C4-2B (cell line): ENCODE data around the gene ENTPD6.

Experiments
- H3K27ac ChIP-seq: fragments of 450-650 bp; 2 replicates; pipeline ENCODE4 v1.5.1; 2017
- CTCF ChIP-seq: fragments of 450-650 bp; conservative IDR thresholded peaks from 2 replicates; pipeline ENCODE4 v1.5.1; 2017; ENCODE audit warnings: mild to moderate bottlenecking
- ZFX ChIP-seq: fragments of 450-650 bp; IDR thresholded peaks from 2 replicates; pipeline ENCODE4 v1.6.1; 2017

The ENTPD6 gene

DNA sequence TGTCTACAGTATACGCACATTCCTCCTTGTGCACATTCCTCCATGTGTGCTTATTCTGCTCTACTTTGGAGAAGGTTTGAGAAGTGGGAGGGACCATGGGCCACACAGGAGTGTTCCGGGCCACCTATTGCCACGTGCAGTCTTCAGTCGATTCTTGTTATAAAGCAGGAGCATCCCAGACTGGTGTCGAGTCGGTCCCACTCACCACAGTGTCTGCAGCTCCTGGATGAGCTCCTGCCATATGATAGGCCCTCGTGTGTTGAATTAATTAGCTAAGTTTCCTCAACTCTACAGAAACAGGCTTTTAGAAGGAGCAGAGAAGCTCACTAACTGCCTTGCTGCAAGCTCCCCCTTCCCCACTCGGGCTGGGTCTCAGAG is 22.6 kb downstream of the ENTPD6 start:
- no peak for TF ChIP-seq CTCF
- no peak for TF ChIP-seq ZFX
- H3K27ac ChIP-seq: no peak overlapping the region

DNA sequence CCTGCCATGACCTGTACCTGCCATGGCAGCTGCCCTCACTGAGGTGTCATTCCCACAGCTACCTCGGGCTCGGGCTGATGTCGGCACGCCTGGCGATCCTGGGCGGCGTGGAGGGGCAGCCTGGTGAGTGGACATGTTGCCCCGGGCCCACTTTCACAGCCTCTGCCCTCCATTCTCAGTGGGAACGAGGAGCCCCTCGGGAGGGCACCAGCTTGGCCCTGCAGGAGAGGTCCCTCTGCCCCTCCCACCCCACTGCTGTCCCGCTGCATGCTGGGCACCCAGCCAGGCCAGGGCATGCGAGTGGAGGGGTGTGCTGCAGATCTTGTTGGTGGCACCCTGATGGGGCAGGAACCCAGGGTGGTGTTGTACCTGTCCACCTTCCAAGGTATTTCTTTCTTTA is 23.0 kb downstream of the ENTPD6 start:
- no peak for TF ChIP-seq CTCF
- no peak for TF ChIP-seq ZFX
- no peak overlapping the region for H3K27ac ChIP-seq

DNA sequence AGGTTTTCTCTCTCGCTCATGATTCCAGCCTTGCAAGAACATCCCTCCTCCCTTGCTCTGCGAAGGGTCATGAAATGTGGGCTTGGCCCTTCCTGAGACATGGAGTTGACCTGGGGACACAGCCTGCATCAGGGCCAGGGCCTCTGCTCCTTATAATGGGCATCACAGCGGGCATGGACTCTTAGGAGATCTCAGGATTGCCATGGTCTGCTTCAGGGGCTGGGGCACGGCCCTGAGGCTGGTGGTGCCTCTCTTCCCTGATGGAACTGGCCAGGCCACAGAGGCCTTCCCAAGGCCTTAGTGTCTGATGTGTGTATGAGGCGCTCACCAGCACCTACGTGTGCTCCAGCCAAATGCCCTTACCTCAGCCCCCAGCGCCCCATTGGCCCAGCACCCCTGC is 23.9 kb downstream of the ENTPD6 start:
- TF ChIP-seq ZFX (no peak), CTCF (no peak)
- no peak overlapping the region for H3K27ac ChIP-seq

- TF ChIP-seq CTCF: no peak
- peak overlapping the region; percentile 62 for H3K27ac ChIP-seq
Measured at GRCh38 chr20:25220021-25220730, 24.7 kb downstream of the ENTPD6 start.

GRCh38 chr20:25220810-25221591 is 25.5 kb downstream of the ENTPD6 start:
- peak overlapping the region; percentile 62 for H3K27ac ChIP-seq
- no peak for TF ChIP-seq ZFX
- TF ChIP-seq CTCF: no peak

DNA sequence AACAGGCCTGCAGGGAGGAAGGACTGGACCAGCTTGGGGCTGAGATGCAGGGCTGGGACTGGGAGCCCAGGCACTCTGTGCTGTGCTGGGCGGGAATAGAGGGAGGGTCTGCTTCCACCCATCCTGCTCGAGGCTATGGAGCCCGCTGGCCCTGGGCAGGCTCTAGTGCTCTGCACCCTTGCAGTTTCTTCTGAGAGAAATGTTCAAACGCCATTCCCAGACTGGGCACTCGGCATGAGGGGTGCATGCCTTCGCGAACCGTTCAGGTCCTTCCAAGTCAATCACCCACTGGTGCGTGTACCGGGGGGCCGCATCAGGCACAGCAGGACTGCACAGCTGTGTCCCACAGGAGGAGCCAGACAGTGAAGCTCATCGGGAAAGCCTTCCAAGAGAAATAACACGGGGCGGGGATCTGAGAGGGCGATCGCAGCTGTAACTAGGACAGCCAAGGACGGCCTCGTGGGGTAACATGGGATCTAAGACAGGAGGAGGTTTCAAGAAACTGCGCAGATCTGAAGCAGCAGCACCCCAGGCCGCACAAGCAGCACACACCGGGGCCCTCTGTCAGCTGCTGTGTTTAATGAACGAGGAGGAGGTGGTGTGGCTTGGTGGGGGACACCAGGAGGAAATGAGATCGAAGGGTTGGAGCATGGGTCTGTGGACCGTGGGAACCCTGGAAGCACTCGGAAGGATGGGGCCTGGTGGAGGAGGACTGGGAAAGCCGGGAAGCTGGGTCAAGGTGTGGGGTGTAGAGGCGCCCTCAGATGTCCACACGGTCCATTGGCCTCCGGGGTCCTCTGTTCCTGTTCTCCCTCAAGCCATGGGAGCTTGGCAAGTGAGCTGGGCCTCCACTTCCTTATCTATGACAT is 26.3 kb downstream of the ENTPD6 start:
- TF ChIP-seq ZFX (no peak), CTCF (no peak)
- peak overlapping the region; percentile 62 for H3K27ac ChIP-seq
